HepG2 (cell line): ENCODE measurements around the gene DNAAF8. TPM values are rescaled to one million over a fixed set of nuclear protein-coding genes. Genes with fewer than 3 reads are reported as not detected.

Experiments used
- ETV5 ChIP-seq: IDR thresholded peaks from 2 replicates; pipeline ENCODE4 v1.6.1; 2018; ENCODE audit warnings: missing biosample characterization, missing genetic modification reagents, inconsistent platforms, borderline replicate concordance
- HMG20B ChIP-seq: conservative IDR thresholded peaks from 2 replicates; pipeline ENCODE4 v1.6.1; 2016; ENCODE audit warnings: missing genetic modification reagents, missing compliant biosample characterization
- MED8 ChIP-seq: sonication (generic); formaldehyde crosslinking; IDR thresholded peaks from 2 replicates; pipeline ENCODE4 v1.8.1; 2023; ENCODE audit warnings: mild to moderate bottlenecking, missing genetic modification reagents; ENCODE audit not compliant: insufficient replicate concordance
- NKX3-1 ChIP-seq: sonication (generic); formaldehyde crosslinking; IDR thresholded peaks from 2 replicates; pipeline ENCODE4 v1.5.0; 2020; ENCODE audit warnings: missing genetic modification reagents
- NR2F6 ChIP-seq, 2 experiments: IDR thresholded peaks; 2 replicates each; pipeline ENCODE4 v1.6.1; 2016; ENCODE audit warnings: antibody characterized with exemption in 1 of 2, mild to moderate bottlenecking in 1 of 2
- RNF2 ChIP-seq: fragments of 450-650 bp; conservative IDR thresholded peaks from 2 replicates; pipeline ENCODE4 v1.6.1; 2016; ENCODE audit warnings: low read depth
- ZBTB1 ChIP-seq: sonication (generic); formaldehyde crosslinking; IDR thresholded peaks from 2 replicates; pipeline ENCODE4 v1.4.0; 2020; ENCODE audit warnings: missing genetic modification reagents, borderline replicate concordance
- ZC3H4 ChIP-seq: sonication (generic); formaldehyde crosslinking; IDR thresholded peaks from 2 replicates; pipeline ENCODE4 v1.4.0; 2020; ENCODE audit warnings: missing genetic modification reagents, borderline replicate concordance
- ZNF549 ChIP-seq: sonication (generic); formaldehyde crosslinking; IDR thresholded peaks from 2 replicates; pipeline ENCODE4 v1.5.0; 2020; ENCODE audit warnings: missing genetic modification reagents
- ZZZ3 ChIP-seq: sonication (generic); formaldehyde crosslinking; IDR thresholded peaks from 2 replicates; pipeline ENCODE4 v1.4.0; 2020; ENCODE audit warnings: missing genetic modification reagents, mild to moderate bottlenecking, borderline replicate concordance
- polyA plus RNA-seq, 8 experiments: library from polyadenylated mRNA; depleted of rRNA in 3 of 8; stranded (reverse) in 7 of 8; unstranded in 1 of 8; fragments of >200 nt; fragmentation: Illumina TruSeq in 4 of 8; extraction: Trizol in 4 of 8; gene quantifications; 2 replicates each; pipeline versions ENCODE4 v1.2.1 to v1.2.3, GENCODE V29; 2011 to 2016; ENCODE audit warnings: low read depth in 4 of 8, missing spikeins in 1 of 8, mixed read lengths in 1 of 8; ENCODE audit not compliant: insufficient read depth in 1 of 8
- total RNA-seq, 5 experiments: library from RNA; depleted of rRNA; stranded (reverse); fragments of >200 nt; fragmentation: Illumina TruSeq; extraction: Trizol; gene quantifications; 2 replicates each; pipeline ENCODE4 v1.2.3, GENCODE V29; 2016; ENCODE audit warnings: low read depth in 1 of 5
- TF ChIP-seq, protein P1 (sequence below), 2 experiments: sonication (generic) in 1 of 2; formaldehyde crosslinking in 1 of 2; IDR thresholded peaks; 2 replicates each; pipeline versions ENCODE4 v1.4.0 to v1.6.1; 2018 to 2020; ENCODE audit warnings: missing genetic modification reagents in 2 of 2, borderline replicate concordance in 1 of 2, low read depth in 1 of 2, mild to moderate bottlenecking in 1 of 2, missing biosample characterization in 1 of 2
- TF ChIP-seq, protein P2 (sequence below): sonication (generic); formaldehyde crosslinking; IDR thresholded peaks from 2 replicates; pipeline ENCODE4 v1.8.1; 2023; ENCODE audit warnings: mild to moderate bottlenecking, missing genetic modification reagents, borderline replicate concordance
- TF ChIP-seq, protein P3 (sequence below): fragments of 450-650 bp; IDR thresholded peaks from 2 replicates; pipeline ENCODE4 v1.6.1; 2017
- TF ChIP-seq, protein P4 (sequence below): sonication (generic); formaldehyde crosslinking; IDR thresholded peaks from 2 replicates; pipeline ENCODE4 v1.5.0; 2020; ENCODE audit warnings: missing genetic modification reagents
- TF ChIP-seq, protein P5 (sequence below): sonication (generic); formaldehyde crosslinking; IDR thresholded peaks from 2 replicates; pipeline ENCODE4 v1.5.1; 2020; ENCODE audit warnings: missing genetic modification reagents, mild to moderate bottlenecking, borderline replicate concordance
- TF ChIP-seq, protein P6 (sequence below): sonication (generic); formaldehyde crosslinking; IDR thresholded peaks from 2 replicates; pipeline ENCODE4 v1.4.0; 2020; ENCODE audit warnings: missing genetic modification reagents
- TF ChIP-seq, protein P7 (sequence below): sonication (generic); formaldehyde crosslinking; IDR thresholded peaks from 2 replicates; pipeline ENCODE4 v1.8.1; 2023; ENCODE audit warnings: missing genetic modification reagents, inconsistent platforms, borderline replicate concordance
- TF ChIP-seq, protein P8 (sequence below): sonication (generic); formaldehyde crosslinking; IDR thresholded peaks from 2 replicates; pipeline ENCODE4 v1.8.0; 2022; ENCODE audit warnings: missing genetic modification reagents, mild to moderate bottlenecking, borderline replicate concordance

Gene DNAAF8
- total and polyA plus RNA-seq, 2 of the 13 experiments (the other 11 are each of a cell fraction or from before 2014, with no cell fraction given): 0.44 TPM; not detected in 1

DNA sequence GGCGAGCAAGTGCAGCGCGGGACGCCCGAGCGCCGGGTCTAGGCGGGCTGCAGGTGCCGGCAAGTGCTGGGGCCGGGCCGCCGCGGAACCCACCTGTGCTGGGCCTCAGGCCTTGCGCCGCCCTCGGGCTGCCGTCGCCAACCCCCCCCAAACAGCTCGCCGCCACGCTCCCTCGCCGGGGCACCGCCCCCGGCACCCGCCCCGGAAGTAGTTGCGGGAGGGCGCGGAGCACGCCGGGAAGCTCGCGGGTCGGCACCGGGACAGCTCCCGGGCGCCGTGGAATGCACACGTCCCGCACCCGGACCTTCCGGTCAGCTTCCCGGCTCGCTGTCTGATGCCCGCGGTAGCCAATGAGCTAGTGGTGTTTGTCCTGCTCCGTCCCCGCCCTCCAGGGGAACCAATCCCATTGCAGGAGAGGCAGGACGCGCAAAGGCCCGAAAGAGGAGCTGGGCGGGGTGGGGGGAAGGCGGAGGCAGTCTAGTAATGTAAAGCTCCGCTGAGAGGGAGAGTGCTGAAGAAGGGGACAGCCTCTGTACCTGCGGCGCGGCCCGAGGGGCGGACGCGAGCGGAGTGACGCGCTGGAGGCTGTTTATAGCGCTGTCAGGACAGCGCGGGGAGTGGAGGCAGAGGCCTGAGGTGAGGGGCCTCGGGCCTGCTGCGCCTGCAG is at the start of gene DNAAF8, which contains the start of gene ANKS3 (continued):
- TF ChIP-seq, protein P1, sequence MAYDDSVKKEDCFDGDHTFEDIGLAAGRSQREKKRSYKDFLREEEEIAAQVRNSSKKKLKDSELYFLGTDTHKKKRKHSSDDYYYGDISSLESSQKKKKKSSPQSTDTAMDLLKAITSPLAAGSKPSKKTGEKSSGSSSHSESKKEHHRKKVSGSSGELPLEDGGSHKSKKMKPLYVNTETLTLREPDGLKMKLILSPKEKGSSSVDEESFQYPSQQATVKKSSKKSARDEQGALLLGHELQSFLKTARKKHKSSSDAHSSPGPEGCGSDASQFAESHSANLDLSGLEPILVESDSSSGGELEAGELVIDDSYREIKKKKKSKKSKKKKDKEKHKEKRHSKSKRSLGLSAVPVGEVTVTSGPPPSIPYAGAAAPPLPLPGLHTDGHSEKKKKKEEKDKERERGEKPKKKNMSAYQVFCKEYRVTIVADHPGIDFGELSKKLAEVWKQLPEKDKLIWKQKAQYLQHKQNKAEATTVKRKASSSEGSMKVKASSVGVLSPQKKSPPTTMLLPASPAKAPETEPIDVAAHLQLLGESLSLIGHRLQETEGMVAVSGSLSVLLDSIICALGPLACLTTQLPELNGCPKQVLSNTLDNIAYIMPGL (CRISPR knock-in tag; IDR thresholded peaks at IDR 0.05; ENCODE audit: borderline replicate concordance in 1 of 2, low read depth in 1 of 2): peak; percentile 51 to 58; a peak in 1 of 4 replicates
- peak; percentile 17 for TF ChIP-seq MED8 (CRISPR knock-in tag)
- TF ChIP-seq, protein P2, sequence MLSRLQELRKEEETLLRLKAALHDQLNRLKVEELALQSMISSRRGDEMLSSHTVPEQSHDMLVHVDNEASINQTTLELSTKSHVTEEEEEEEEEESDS (CRISPR knock-in tag): no peak
- TF ChIP-seq, protein P3, sequence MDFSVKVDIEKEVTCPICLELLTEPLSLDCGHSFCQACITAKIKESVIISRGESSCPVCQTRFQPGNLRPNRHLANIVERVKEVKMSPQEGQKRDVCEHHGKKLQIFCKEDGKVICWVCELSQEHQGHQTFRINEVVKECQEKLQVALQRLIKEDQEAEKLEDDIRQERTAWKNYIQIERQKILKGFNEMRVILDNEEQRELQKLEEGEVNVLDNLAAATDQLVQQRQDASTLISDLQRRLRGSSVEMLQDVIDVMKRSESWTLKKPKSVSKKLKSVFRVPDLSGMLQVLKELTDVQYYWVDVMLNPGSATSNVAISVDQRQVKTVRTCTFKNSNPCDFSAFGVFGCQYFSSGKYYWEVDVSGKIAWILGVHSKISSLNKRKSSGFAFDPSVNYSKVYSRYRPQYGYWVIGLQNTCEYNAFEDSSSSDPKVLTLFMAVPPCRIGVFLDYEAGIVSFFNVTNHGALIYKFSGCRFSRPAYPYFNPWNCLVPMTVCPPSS: no peak
- TF ChIP-seq, protein P4, sequence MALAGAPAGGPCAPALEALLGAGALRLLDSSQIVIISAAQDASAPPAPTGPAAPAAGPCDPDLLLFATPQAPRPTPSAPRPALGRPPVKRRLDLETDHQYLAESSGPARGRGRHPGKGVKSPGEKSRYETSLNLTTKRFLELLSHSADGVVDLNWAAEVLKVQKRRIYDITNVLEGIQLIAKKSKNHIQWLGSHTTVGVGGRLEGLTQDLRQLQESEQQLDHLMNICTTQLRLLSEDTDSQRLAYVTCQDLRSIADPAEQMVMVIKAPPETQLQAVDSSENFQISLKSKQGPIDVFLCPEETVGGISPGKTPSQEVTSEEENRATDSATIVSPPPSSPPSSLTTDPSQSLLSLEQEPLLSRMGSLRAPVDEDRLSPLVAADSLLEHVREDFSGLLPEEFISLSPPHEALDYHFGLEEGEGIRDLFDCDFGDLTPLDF (CRISPR knock-in tag): peak; percentile 88
- TF ChIP-seq NKX3-1 (CRISPR knock-in tag): peak; percentile 76
- peak; percentile 83 for TF ChIP-seq ETV5 (CRISPR knock-in tag)
- no peak for TF ChIP-seq ZNF549
- TF ChIP-seq ZZZ3 (CRISPR knock-in tag): peak; percentile 62; the same call in 1 of the 2 replicates
- TF ChIP-seq, protein P5, sequence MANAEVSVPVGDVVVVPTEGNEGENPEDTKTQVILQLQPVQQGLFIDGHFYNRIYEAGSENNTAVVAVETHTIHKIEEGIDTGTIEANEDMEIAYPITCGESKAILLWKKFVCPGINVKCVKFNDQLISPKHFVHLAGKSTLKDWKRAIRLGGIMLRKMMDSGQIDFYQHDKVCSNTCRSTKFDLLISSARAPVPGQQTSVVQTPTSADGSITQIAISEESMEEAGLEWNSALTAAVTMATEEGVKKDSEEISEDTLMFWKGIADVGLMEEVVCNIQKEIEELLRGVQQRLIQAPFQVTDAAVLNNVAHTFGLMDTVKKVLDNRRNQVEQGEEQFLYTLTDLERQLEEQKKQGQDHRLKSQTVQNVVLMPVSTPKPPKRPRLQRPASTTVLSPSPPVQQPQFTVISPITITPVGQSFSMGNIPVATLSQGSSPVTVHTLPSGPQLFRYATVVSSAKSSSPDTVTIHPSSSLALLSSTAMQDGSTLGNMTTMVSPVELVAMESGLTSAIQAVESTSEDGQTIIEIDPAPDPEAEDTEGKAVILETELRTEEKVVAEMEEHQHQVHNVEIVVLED (CRISPR knock-in tag): peak; percentile 90
- TF ChIP-seq, protein P6, sequence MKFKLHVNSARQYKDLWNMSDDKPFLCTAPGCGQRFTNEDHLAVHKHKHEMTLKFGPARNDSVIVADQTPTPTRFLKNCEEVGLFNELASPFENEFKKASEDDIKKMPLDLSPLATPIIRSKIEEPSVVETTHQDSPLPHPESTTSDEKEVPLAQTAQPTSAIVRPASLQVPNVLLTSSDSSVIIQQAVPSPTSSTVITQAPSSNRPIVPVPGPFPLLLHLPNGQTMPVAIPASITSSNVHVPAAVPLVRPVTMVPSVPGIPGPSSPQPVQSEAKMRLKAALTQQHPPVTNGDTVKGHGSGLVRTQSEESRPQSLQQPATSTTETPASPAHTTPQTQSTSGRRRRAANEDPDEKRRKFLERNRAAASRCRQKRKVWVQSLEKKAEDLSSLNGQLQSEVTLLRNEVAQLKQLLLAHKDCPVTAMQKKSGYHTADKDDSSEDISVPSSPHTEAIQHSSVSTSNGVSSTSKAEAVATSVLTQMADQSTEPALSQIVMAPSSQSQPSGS (CRISPR knock-in tag): no peak
- TF ChIP-seq RNF2: peak; percentile 65; the same call in 1 of the 2 replicates
- TF ChIP-seq, protein P7, sequence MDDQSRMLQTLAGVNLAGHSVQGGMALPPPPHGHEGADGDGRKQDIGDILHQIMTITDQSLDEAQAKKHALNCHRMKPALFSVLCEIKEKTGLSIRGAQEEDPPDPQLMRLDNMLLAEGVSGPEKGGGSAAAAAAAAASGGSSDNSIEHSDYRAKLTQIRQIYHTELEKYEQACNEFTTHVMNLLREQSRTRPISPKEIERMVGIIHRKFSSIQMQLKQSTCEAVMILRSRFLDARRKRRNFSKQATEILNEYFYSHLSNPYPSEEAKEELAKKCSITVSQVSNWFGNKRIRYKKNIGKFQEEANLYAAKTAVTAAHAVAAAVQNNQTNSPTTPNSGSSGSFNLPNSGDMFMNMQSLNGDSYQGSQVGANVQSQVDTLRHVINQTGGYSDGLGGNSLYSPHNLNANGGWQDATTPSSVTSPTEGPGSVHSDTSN (CRISPR knock-in tag): 0 out of 2 replicates have a peak, but pooled peaks have one; percentile 57
- no peak for TF ChIP-seq ZC3H4
- peak; percentile 84; the same call in 1 of the 2 replicates for TF ChIP-seq ZBTB1 (CRISPR knock-in tag)
- TF ChIP-seq NR2F6 (IDR thresholded peaks at IDR 0.05): no peak
- TF ChIP-seq NR2F6 (CRISPR knock-in tag; IDR thresholded peaks at IDR 0.05): no peak
- TF ChIP-seq HMG20B (CRISPR knock-in tag): no peak
- TF ChIP-seq, protein P8, sequence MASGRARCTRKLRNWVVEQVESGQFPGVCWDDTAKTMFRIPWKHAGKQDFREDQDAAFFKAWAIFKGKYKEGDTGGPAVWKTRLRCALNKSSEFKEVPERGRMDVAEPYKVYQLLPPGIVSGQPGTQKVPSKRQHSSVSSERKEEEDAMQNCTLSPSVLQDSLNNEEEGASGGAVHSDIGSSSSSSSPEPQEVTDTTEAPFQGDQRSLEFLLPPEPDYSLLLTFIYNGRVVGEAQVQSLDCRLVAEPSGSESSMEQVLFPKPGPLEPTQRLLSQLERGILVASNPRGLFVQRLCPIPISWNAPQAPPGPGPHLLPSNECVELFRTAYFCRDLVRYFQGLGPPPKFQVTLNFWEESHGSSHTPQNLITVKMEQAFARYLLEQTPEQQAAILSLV: peak; percentile 76
